Stimulated activated CD4-positive, alpha-beta T cell treated with anti-CD3 and anti-CD28 coated beads, Interleukin-1b, Interleukin-23, amount 100 ng/mL, for 48 hours (primary cell): ENCODE results near the gene DDX53.

ENCODE experiments used
- DNase-seq: peaks from one replicate; pipeline ENCODE4 v3.0.0-alpha.2; 2020

Gene DDX53

GRCh38 chrX:23052324-23052723, 52.6 kb downstream of the DDX53 start:
- no peak for DNase-seq
